H1 (cell line): Measurements from ENCODE around the gene TCF7L1. TPM values are rescaled to one million over a fixed set of nuclear protein-coding genes. Genes with fewer than 3 reads are reported as not detected.

ENCODE experiments used
- CTCF ChIA-PET: fragments of 300-600 bp; sonication (Branson Sonifier 250); formaldehyde crosslinking; loops from one replicate; lab custom pipeline; 2021; ENCODE audit not compliant: partially characterized antibody; lab: Charles Lee
- POLR2A ChIA-PET: fragments of 300-600 bp; sonication (Branson Sonifier 250); formaldehyde crosslinking; loops from one replicate; lab custom pipeline; 2021; ENCODE audit warnings: inconsistent platforms; ENCODE audit not compliant: partially characterized antibody; lab: Charles Lee
- DNase-seq, 2 experiments: peaks; one replicate each; pipeline versions ENCODE4 v3.0.0 to v3.0.0-alpha.2; 2010 to 2022; ENCODE audit warnings: low spot score in 2 of 2, low read depth in 1 of 2, mixed read lengths in 1 of 2
- FAIRE-seq: peaks from 2 replicates; lab custom pipeline; 2011; peaks lifted over from hg19 to GRCh38; lab: Jason Lieb, UNC
- H2AFZ ChIP-seq: 2 replicates; pipeline ENCODE4 v1.8.1; 2012; ENCODE audit warnings: low read length, inconsistent platforms
- H2AK5ac ChIP-seq: 2 replicates; pipeline ENCODE4 v1.6.1; 2013; ENCODE audit warnings: low read depth, low read length
- H2BK120ac ChIP-seq: replicated peaks from 2 replicates; pipeline ENCODE3; 2013; ENCODE audit warnings: low read depth, low read length, inconsistent platforms
- H2BK12ac ChIP-seq: 2 replicates; pipeline ENCODE4 v1.6.1; 2013; ENCODE audit warnings: low read depth, low read length
- H2BK15ac ChIP-seq: 2 replicates; pipeline ENCODE4 v1.6.1; 2013; ENCODE audit warnings: low read length
- H2BK20ac ChIP-seq: 2 replicates; pipeline ENCODE4 v1.6.1; 2013; ENCODE audit warnings: low read length
- H2BK5ac ChIP-seq: 2 replicates; pipeline ENCODE4 v1.6.1; 2013; ENCODE audit warnings: low read depth, low read length
- H3K14ac ChIP-seq: 2 replicates; pipeline ENCODE4 v1.6.1; 2013; ENCODE audit warnings: inconsistent platforms; ENCODE audit not compliant: insufficient read length
- H3K18ac ChIP-seq: 2 replicates; pipeline ENCODE4 v1.6.1; 2013; ENCODE audit warnings: low read length; ENCODE audit errors: extremely low read depth
- H3K23ac ChIP-seq: 2 replicates; pipeline ENCODE4 v1.6.1; 2013; ENCODE audit warnings: inconsistent platforms; ENCODE audit not compliant: insufficient read length
- H3K23me2 ChIP-seq: 2 replicates; pipeline ENCODE4 v1.6.1; 2013; ENCODE audit warnings: low read depth, low read length
- H3K27ac ChIP-seq: 2 replicates; pipeline ENCODE4 v1.6.1; 2011; ENCODE audit warnings: low read depth, low read length, inconsistent platforms
- H3K27me3 ChIP-seq, 4 experiments: replicated peaks in 1 of 4; 1 replicate in 1 of 4; 2 replicates in 3 of 4; pipeline versions ENCODE4 v1.6.1 to v1.8.1; 2011 to 2013; ENCODE audit warnings: low read length in 3 of 4, mild to moderate bottlenecking in 3 of 4, inconsistent platforms in 2 of 4, mixed read lengths in 2 of 4, moderate library complexity in 1 of 4; ENCODE audit not compliant: control insufficient read depth in 3 of 4, insufficient read depth in 3 of 4; ENCODE audit errors: extremely low read depth in 1 of 4
- H3K36me3 ChIP-seq, 4 experiments: 2 replicates each; pipeline versions ENCODE4 v1.6.1 to v1.8.1; 2011 to 2013; ENCODE audit warnings: mild to moderate bottlenecking in 4 of 4, low read length in 3 of 4, moderate library complexity in 2 of 4, control low read depth in 1 of 4, inconsistent platforms in 1 of 4; ENCODE audit not compliant: insufficient read depth in 4 of 4, control insufficient read depth in 2 of 4
- H3K4ac ChIP-seq: replicated peaks from 2 replicates; pipeline ENCODE3; 2013; ENCODE audit warnings: low read length, low read depth, mixed read lengths, inconsistent platforms; ENCODE audit not compliant: insufficient read length
- H3K4me1 ChIP-seq, 4 experiments: replicated peaks in 1 of 4; 1 replicate in 1 of 4; 2 replicates in 3 of 4; pipeline versions ENCODE4 v1.6.1 to v1.8.1; 2011 to 2013; ENCODE audit warnings: low read length in 3 of 4, inconsistent platforms in 2 of 4, mixed read lengths in 1 of 4; ENCODE audit not compliant: insufficient read depth in 4 of 4, control insufficient read depth in 3 of 4
- H3K4me2 ChIP-seq, 2 experiments: 2 replicates each; pipeline versions ENCODE4 v1.6.1 to v1.8.1; 2011 to 2013; ENCODE audit warnings: low read depth in 2 of 2, low read length in 2 of 2, control low read depth in 1 of 2, inconsistent platforms in 1 of 2, mild to moderate bottlenecking in 1 of 2; ENCODE audit not compliant: insufficient read depth in 1 of 2
- H3K4me3 ChIP-seq, 4 experiments: fragments of 200-600, 300-600 bp in 1 of 4; sonication (generic), shearing (Covaris generic), sonication (Bioruptor Twin) in 1 of 4; 2 replicates each; pipeline versions ENCODE4 v1.5.1 to v1.8.1; 2011 to 2016; ENCODE audit warnings: low read length in 4 of 4, low read depth in 3 of 4, control low read depth in 2 of 4, inconsistent platforms in 2 of 4, mild to moderate bottlenecking in 2 of 4, mixed read lengths in 1 of 4, moderate library complexity in 1 of 4; ENCODE audit not compliant: insufficient read depth in 2 of 4; ENCODE audit errors: extremely low read depth in 1 of 4
- H3K56ac ChIP-seq: replicated peaks from 2 replicates; pipeline ENCODE3; 2013; ENCODE audit warnings: low read depth, mild to moderate bottlenecking, mixed read lengths, low read length, inconsistent platforms; ENCODE audit not compliant: insufficient read length
- H3K79me1 ChIP-seq: 2 replicates; pipeline ENCODE4 v1.6.1; 2013; ENCODE audit warnings: low read depth, low read length, control low read depth
- H3K79me2 ChIP-seq, 2 experiments: 2 replicates each; pipeline versions ENCODE4 v1.6.1 to v1.8.1; 2012 to 2013; ENCODE audit warnings: low read length in 2 of 2, mild to moderate bottlenecking in 2 of 2, inconsistent platforms in 1 of 2; ENCODE audit not compliant: insufficient read depth in 2 of 2, control insufficient read depth in 1 of 2
- H3K9ac ChIP-seq, 4 experiments: replicated peaks in 1 of 4; 1 replicate in 1 of 4; 2 replicates in 3 of 4; pipeline versions ENCODE4 v1.6.1 to v1.8.1; 2011 to 2013; ENCODE audit warnings: low read depth in 3 of 4, low read length in 3 of 4, control low read depth in 2 of 4, mild to moderate bottlenecking in 2 of 4, moderate library complexity in 2 of 4, inconsistent platforms in 1 of 4; ENCODE audit errors: extremely low read depth in 1 of 4
- H3K9me3 ChIP-seq, 2 experiments: 2 replicates each; pipeline versions ENCODE4 v1.6.1 to v1.8.1; 2012 to 2013; ENCODE audit warnings: mild to moderate bottlenecking in 2 of 2, moderate library complexity in 2 of 2, control low read depth in 1 of 2, inconsistent platforms in 1 of 2, low read depth in 1 of 2, low read length in 1 of 2, mixed read lengths in 1 of 2; ENCODE audit not compliant: insufficient read depth in 2 of 2
- H4K20me1 ChIP-seq, 2 experiments: replicated peaks in 1 of 2; 2 replicates each; pipeline versions ENCODE3 to v1.8.1; 2011 to 2013; ENCODE audit warnings: inconsistent platforms in 2 of 2, low read length in 2 of 2, mild to moderate bottlenecking in 1 of 2; ENCODE audit not compliant: insufficient read depth in 2 of 2, control insufficient read depth in 1 of 2
- H4K5ac ChIP-seq: 2 replicates; pipeline ENCODE4 v1.6.1; 2013; ENCODE audit warnings: low read length, low read depth, mixed read lengths, inconsistent platforms; ENCODE audit not compliant: insufficient read length
- H4K8ac ChIP-seq: 2 replicates; pipeline ENCODE4 v1.8.0; 2013; ENCODE audit warnings: mild to moderate bottlenecking, moderate library complexity, low read length, inconsistent platforms; ENCODE audit not compliant: insufficient read depth; ENCODE audit errors: extremely low read depth
- H4K91ac ChIP-seq: replicated peaks from 2 replicates; pipeline ENCODE3; 2013; ENCODE audit warnings: low read length, mixed read lengths, inconsistent platforms; ENCODE audit not compliant: insufficient read length
- EP300 ChIP-seq, 2 experiments: IDR thresholded peaks; 1 replicate in 1 of 2; 2 replicates in 1 of 2; pipeline ENCODE4 v1.6.1; 2011 to 2012; ENCODE audit warnings: low read depth in 2 of 2, low read length in 2 of 2, mild to moderate bottlenecking in 2 of 2, borderline replicate concordance in 1 of 2, inconsistent platforms in 1 of 2, moderate library complexity in 1 of 2
- MAX ChIP-seq: IDR thresholded peaks from 2 replicates; pipeline ENCODE4 v1.6.1; 2012; ENCODE audit warnings: inconsistent platforms
- SIX5 ChIP-seq: IDR thresholded peaks from 2 replicates; pipeline ENCODE4 v1.6.1; 2011; ENCODE audit warnings: mild to moderate bottlenecking, low read depth, low read length
- SP1 ChIP-seq: IDR thresholded peaks from 2 replicates; pipeline ENCODE4 v1.6.1; 2011; ENCODE audit warnings: low read depth, low read length
- YY1 ChIP-seq: IDR thresholded peaks from 2 replicates; pipeline ENCODE4 v1.6.1; 2011; ENCODE audit warnings: low read depth, mild to moderate bottlenecking, low read length
- WGBS, 2 experiments: shearing (Covaris generic) in 1 of 2; methylation state at CpG; one replicate each; pipeline versions ENCODE4 v1.1.6 to v1.1.7; 2013 to 2015; ENCODE audit warnings: low lambda C conversion rate in 2 of 2, mixed read lengths in 2 of 2, inconsistent platforms in 1 of 2, low coverage in 1 of 2, missing lambda C conversion rate in 1 of 2; ENCODE audit not compliant: insufficient replicate concordance in 2 of 2, insufficient coverage in 1 of 2, insufficient read length in 1 of 2; ENCODE audit errors: extremely low coverage in 1 of 2, missing lambda C conversion rate in 1 of 2; 5-methylcytosine and 5-hydroxymethylcytosine counted together
- polyA plus RNA-seq, 7 experiments: library from polyadenylated mRNA; depleted of rRNA in 3 of 7; stranded (reverse) in 5 of 7; unstranded in 2 of 7; fragments of >200 nt in 5 of 7; fragments of 200-250 nt in 2 of 7; gene quantifications; 1 replicate in 5 of 7; 2 replicates in 1 of 7; 4 replicates in 1 of 7; pipeline versions ENCODE4 v1.2.1 to v1.2.3, GENCODE V29; 2011 to 2013; ENCODE audit warnings: missing spikeins in 2 of 7, mixed read lengths in 2 of 7
- total RNA-seq: library from RNA; stranded (reverse); fragmentation: NEBNext Ultra II Directional; extraction: Animal tissue kit (Norgen Biotek cat#: 25700); gene quantifications from 2 replicates; pipeline ENCODE4 v1.2.1, GENCODE V29; 2021

TCF7L1 gene
- total and polyA plus RNA-seq, 2 of the 8 experiments (the other 6 are each of a cell fraction or from before 2014, with no cell fraction given): 27.5 to 108 TPM

- Histone ChIP-seq H2AK5ac (no peak overlapping the region), H4K8ac (no peak overlapping the region), H4K91ac (no peak overlapping the region), H2BK20ac (no peak overlapping the region), H2BK12ac (no peak overlapping the region), H3K18ac (no peak overlapping the region), H2BK5ac (no peak overlapping the region), H3K23ac (no peak overlapping the region), H3K27ac (no peak overlapping the region), H3K56ac (no peak overlapping the region), H3K4me2 (no peak overlapping the region), H3K9me3 (no peaks in the 10 kb centered on the region), H3K4me3 (no peak overlapping the region), H2BK15ac (no peak overlapping the region), H2BK120ac (no peak overlapping the region), H3K9ac (no peak overlapping the region), H3K4me1 (peaks cover 0 to 14% (median under 1%) of the 10 kb centered on the region in 4 experiments; a peak in 2 of 7 replicates), H3K14ac (no peak overlapping the region), H3K79me1 (no peaks in the 10 kb centered on the region; the same call in 1 of the 2 replicates), H3K79me2 (peaks cover 0 to 13% of the 10 kb centered on the region in 2 experiments; a peak in 1 of 4 replicates), H4K5ac (no peak overlapping the region), H3K23me2 (no peaks in the 10 kb centered on the region), H3K36me3 (peaks cover 2 to 26% (median 12%) of the 10 kb centered on the region in 4 experiments; a peak in 7 of 8 replicates), H2AFZ (no peak overlapping the region), H4K20me1 (peaks cover 0 to 6% of the 10 kb centered on the region in 2 experiments), H3K27me3 (no peaks in the 10 kb centered on the region), H3K4ac (no peak overlapping the region)
- TF ChIP-seq SP1 (no peak), YY1 (no peak), MAX (no peak), SIX5 (no peak), EP300 (IDR thresholded peaks at IDR 0.05; ENCODE audit: borderline replicate concordance in 1 of 2, low read depth in 2 of 2, low read length in 2 of 2) (no peak)
- ChIA-PET POLR2A (interaction anchor here (1.0 to 1.4 kb wide), 3 partner anchors 16 to 155 kb away, joined by 3 to 6 read pairs (median 4); partner anchors contain the start of gene TCF7L1), CTCF (interaction anchor here (0.6 to 6.4 kb wide), 16 partner anchors 9 to 425 kb away, joined by 3 to 137 read pairs (median 4); partner anchors contain the start of gene TCF7L1)
- FAIRE-seq (no peak), DNase-seq (no peak)
- WGBS, 2 experiments: 87% methylated on average over 10 of the region's 10 CpGs; no CpG with 5 or more reads in 1 of the 2 experiments
Measured at GRCh38 chr2:85288244-85288725, 155.1 kb downstream of the TCF7L1 start.
